Fibroblast of lung (primary cell): ENCODE data around the gene MINDY3. TPM values are rescaled to one million over a fixed set of nuclear protein-coding genes. Genes with fewer than 3 reads are reported as not detected.
A peak's percentile ranks its signal among the peaks of the same experiment; 100 is the strongest.

Experiments
- DNase-seq, 2 donors: peaks; one replicate each; pipeline versions ENCODE4 v3.0.0 to v3.0.0-alpha.2; 2010; ENCODE audit warnings: low read depth in 2 of 2
- H2AFZ ChIP-seq: 2 replicates; pipeline ENCODE4 v1.5.1; 2012; ENCODE audit warnings: low read length, control low read depth, inconsistent platforms
- H3K27ac ChIP-seq: 2 replicates; pipeline ENCODE4 v1.5.1; 2011; ENCODE audit warnings: low read length, control low read depth; ENCODE audit not compliant: insufficient read depth
- H3K27me3 ChIP-seq: 2 replicates; pipeline ENCODE4 v1.5.1; 2011; ENCODE audit warnings: mild to moderate bottlenecking, low read length; ENCODE audit not compliant: control insufficient read depth, insufficient read depth
- H3K36me3 ChIP-seq: 2 replicates; pipeline ENCODE4 v1.5.1; 2011; ENCODE audit warnings: low read length; ENCODE audit not compliant: control insufficient read depth, insufficient read depth
- H3K4me1 ChIP-seq: 2 replicates; pipeline ENCODE4 v1.5.1; 2011; ENCODE audit warnings: low read length; ENCODE audit not compliant: control insufficient read depth, insufficient read depth; ENCODE audit errors: extremely low read depth
- H3K4me2 ChIP-seq: 2 replicates; pipeline ENCODE4 v1.5.1; 2011; ENCODE audit warnings: low read length, control low read depth; ENCODE audit not compliant: insufficient read depth; ENCODE audit errors: extremely low read depth
- H3K4me3 ChIP-seq, 4 experiments: fragments of 200-600 bp in 1 of 4; sonication (generic) in 1 of 4; replicated peaks in 1 of 4; 2 replicates each; pipeline ENCODE4 v1.5.1; 2011 to 2016; ENCODE audit warnings: low read length in 4 of 4, low read depth in 3 of 4, mild to moderate bottlenecking in 3 of 4, control low read depth in 2 of 4, inconsistent platforms in 1 of 4, mixed read lengths in 1 of 4; ENCODE audit not compliant: insufficient read depth in 1 of 4; ENCODE audit errors: control extremely low read depth in 1 of 4
- H3K79me2 ChIP-seq: 2 replicates; pipeline ENCODE4 v1.5.1; 2012; ENCODE audit warnings: mild to moderate bottlenecking, low read length, inconsistent platforms; ENCODE audit not compliant: control insufficient read depth, insufficient read depth
- H3K9ac ChIP-seq: 2 replicates; pipeline ENCODE4 v1.5.1; 2011; ENCODE audit warnings: mild to moderate bottlenecking, low read length, control low read depth; ENCODE audit not compliant: insufficient read depth
- H3K9me3 ChIP-seq: 2 replicates; pipeline ENCODE4 v1.5.1; 2012; ENCODE audit warnings: low read depth, low read length; ENCODE audit not compliant: control insufficient read depth, insufficient read depth
- H4K20me1 ChIP-seq: 2 replicates; pipeline ENCODE4 v1.5.1; 2011; ENCODE audit warnings: low read length; ENCODE audit not compliant: control insufficient read depth, insufficient read depth; ENCODE audit errors: extremely low read depth
- CTCF ChIP-seq, 2 donors: IDR thresholded peaks in 1 of 2; conservative IDR thresholded peaks in 1 of 2; 1 replicate in 1 of 2; 2 replicates in 1 of 2; pipeline ENCODE4 v1.5.1; 2011 to 2012; ENCODE audit warnings: low read length in 2 of 2, control low read depth in 1 of 2, inconsistent platforms in 1 of 2, low read depth in 1 of 2, mild to moderate bottlenecking in 1 of 2
- EZH2 ChIP-seq: IDR thresholded peaks from 2 replicates; pipeline ENCODE4 v1.5.1; 2012; ENCODE audit warnings: low read length, control low read depth, mild to moderate bottlenecking; ENCODE audit errors: missing control alignments
- polyA plus RNA-seq, 2 donors: library from polyadenylated mRNA; depleted of rRNA in 1 of 2; stranded (reverse) in 1 of 2; unstranded in 1 of 2; fragments of >200 nt; gene quantifications; 2 replicates each; pipeline ENCODE4 v1.2.1, GENCODE V29; 2011 to 2012; ENCODE audit warnings: missing spikeins in 1 of 2
- total RNA-seq: library from RNA; depleted of rRNA; stranded (reverse); fragments of >200 nt; gene quantifications from 2 replicates; pipeline ENCODE4 v1.2.1, GENCODE V29; 2014

Gene MINDY3
- total and polyA plus RNA-seq, 2 donors (not counting 1 experiment from before 2014, with no cell fraction given): 30.6 to 37.5 TPM

- no peak overlapping the region for H2AFZ ChIP-seq
- H3K79me2 ChIP-seq: no peaks in the 10 kb centered on the region
- H3K36me3 ChIP-seq: no peaks in the 10 kb centered on the region
- no peak for TF ChIP-seq EZH2
- TF ChIP-seq CTCF (conservative IDR thresholded peaks at IDR 0.05 in 1 of 2, IDR thresholded peaks at IDR 0.05 in 1 of 2; ENCODE audit: low read depth in 1 of 2, low read length in 2 of 2): no peak
- no peak overlapping the region for H3K4me3 ChIP-seq
- H3K4me2 ChIP-seq: no peak overlapping the region
- H3K27ac ChIP-seq: no peak overlapping the region
- no peaks in the 10 kb centered on the region for H4K20me1 ChIP-seq
- H3K27me3 ChIP-seq: no peaks in the 10 kb centered on the region
- H3K4me1 ChIP-seq: no peaks in the 10 kb centered on the region
- H3K9me3 ChIP-seq: no peaks in the 10 kb centered on the region
- DNase-seq: no peak
- no peak overlapping the region for H3K9ac ChIP-seq
Measured at GRCh38 chr10:15737656-15738055, 122.7 kb downstream of the MINDY3 start.

GRCh38 chr10:15735763-15736162 is 124.5 kb downstream of the MINDY3 start:
- H2AFZ ChIP-seq: no peak overlapping the region

GRCh38 chr10:15730341-15730740 is 130.0 kb downstream of the MINDY3 start:
- no peak for DNase-seq
- no peak overlapping the region for H3K9ac ChIP-seq
- no peaks in the 10 kb centered on the region for H4K20me1 ChIP-seq
- no peak overlapping the region for H2AFZ ChIP-seq
- no peaks in the 10 kb centered on the region for H3K79me2 ChIP-seq
- no peaks in the 10 kb centered on the region for H3K27me3 ChIP-seq
- H3K4me2 ChIP-seq: no peak overlapping the region
- H3K27ac ChIP-seq: no peak overlapping the region
- TF ChIP-seq EZH2: no peak
- no peak for TF ChIP-seq CTCF (conservative IDR thresholded peaks at IDR 0.05 in 1 of 2, IDR thresholded peaks at IDR 0.05 in 1 of 2; ENCODE audit: low read depth in 1 of 2, low read length in 2 of 2)
- H3K4me1 ChIP-seq: no peaks in the 10 kb centered on the region
- H3K9me3 ChIP-seq: no peaks in the 10 kb centered on the region
- H3K36me3 ChIP-seq: no peaks in the 10 kb centered on the region
- H3K4me3 ChIP-seq: no peak overlapping the region

More at GRCh38 chr10:15735763-15736162, 124.5 kb downstream of the MINDY3 start:
- H3K4me1 ChIP-seq: no peaks in the 10 kb centered on the region
- H4K20me1 ChIP-seq: no peaks in the 10 kb centered on the region
- no peak for TF ChIP-seq EZH2
- TF ChIP-seq CTCF (conservative IDR thresholded peaks at IDR 0.05 in 1 of 2, IDR thresholded peaks at IDR 0.05 in 1 of 2; ENCODE audit: low read depth in 1 of 2, low read length in 2 of 2): no peak
- H3K27ac ChIP-seq: no peak overlapping the region
- no peak overlapping the region for H3K4me3 ChIP-seq
- H3K36me3 ChIP-seq: no peaks in the 10 kb centered on the region
- no peaks in the 10 kb centered on the region for H3K9me3 ChIP-seq
- no peaks in the 10 kb centered on the region for H3K79me2 ChIP-seq
- DNase-seq: peak; percentile 24 to 86
- peak overlapping the region; percentile 32 for H3K4me2 ChIP-seq
- no peaks in the 10 kb centered on the region for H3K27me3 ChIP-seq
- no peak overlapping the region for H3K9ac ChIP-seq
